ENCODE measurements around the gene CCL19.

Gene CCL19

DNA sequence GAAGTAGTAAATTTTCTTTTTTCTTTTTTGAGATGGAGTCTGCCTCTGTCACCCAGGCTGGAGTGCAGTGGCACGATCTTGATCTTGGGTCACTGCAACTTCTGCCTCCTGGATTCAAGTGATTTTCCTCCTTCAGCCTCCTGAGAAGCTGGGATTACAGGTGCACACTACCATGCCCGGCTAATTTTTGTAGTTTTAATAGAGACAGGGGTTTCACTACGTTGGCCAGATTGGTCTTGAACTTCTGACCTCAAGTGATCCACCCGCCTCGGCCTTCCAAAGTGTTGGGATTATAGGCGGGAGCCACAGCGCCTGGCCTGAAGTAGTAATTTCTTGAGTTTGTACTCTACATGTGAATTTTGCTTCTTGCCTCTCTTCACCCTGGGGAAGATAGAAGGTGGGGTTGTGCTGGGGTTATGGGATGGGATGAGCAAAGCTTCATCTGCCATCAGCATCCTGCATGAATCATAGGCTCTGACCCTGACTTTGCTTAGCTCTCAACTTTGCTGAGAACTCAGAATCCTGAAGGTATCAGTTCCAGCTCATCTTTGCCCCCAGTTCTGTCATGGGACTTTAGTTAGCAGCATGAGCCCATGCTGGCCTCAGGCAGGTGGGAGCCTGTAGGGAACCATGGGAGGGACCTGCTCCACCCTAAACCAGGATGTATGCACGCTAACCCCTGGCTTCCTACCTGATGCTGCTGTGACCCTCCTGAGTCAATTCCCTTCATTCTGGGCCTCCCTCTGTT is 28.1 kb upstream of the CCL19 start:
- DNase-seq (ENCODE audit: low read depth), result no peak
- H3K4me3 ChIP-seq (ENCODE audit: low read depth, low read length), result no peak overlapping the region
- TF ChIP-seq, protein P1, sequence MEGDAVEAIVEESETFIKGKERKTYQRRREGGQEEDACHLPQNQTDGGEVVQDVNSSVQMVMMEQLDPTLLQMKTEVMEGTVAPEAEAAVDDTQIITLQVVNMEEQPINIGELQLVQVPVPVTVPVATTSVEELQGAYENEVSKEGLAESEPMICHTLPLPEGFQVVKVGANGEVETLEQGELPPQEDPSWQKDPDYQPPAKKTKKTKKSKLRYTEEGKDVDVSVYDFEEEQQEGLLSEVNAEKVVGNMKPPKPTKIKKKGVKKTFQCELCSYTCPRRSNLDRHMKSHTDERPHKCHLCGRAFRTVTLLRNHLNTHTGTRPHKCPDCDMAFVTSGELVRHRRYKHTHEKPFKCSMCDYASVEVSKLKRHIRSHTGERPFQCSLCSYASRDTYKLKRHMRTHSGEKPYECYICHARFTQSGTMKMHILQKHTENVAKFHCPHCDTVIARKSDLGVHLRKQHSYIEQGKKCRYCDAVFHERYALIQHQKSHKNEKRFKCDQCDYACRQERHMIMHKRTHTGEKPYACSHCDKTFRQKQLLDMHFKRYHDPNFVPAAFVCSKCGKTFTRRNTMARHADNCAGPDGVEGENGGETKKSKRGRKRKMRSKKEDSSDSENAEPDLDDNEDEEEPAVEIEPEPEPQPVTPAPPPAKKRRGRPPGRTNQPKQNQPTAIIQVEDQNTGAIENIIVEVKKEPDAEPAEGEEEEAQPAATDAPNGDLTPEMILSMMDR (conservative IDR thresholded peaks at IDR 0.05; ENCODE audit: low read depth, low read length), result no peak

DNA sequence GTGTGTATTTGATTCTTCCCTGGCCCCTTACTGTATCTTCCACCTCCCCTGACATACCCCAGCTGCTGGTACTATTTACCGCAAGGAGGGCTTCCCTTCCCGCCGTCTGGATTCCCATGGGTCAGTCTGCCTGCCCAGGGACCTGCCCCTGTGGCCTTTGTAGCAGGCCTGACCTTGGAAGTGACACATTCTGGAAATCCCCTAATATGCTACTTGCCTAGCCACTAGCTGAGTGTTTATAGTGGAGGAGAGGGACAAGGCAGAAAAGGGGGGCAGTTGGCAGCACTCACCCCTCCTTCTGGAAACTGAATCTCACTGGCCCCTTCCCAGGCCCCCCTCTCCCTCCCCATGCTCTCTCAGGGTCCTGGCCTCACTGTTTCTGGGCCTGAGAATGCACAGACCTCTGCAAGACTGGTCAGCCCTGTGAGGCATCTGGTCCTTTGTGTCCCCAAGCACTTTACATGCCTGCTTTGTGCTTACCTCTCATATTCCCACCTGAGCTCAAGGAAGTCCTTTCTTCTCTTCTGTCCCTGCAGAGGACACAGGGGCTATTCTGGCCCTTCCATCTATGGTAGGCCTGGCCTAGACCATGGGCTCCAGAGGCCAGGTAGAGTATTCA is 27.0 kb upstream of the CCL19 start:
- TF ChIP-seq, protein P1 (conservative IDR thresholded peaks at IDR 0.05; ENCODE audit: low read depth, low read length), result no peak
- H3K4me3 ChIP-seq (ENCODE audit: low read depth, low read length), result no peak overlapping the region
- DNase-seq (ENCODE audit: low read depth), result peak; percentile 12

DNA sequence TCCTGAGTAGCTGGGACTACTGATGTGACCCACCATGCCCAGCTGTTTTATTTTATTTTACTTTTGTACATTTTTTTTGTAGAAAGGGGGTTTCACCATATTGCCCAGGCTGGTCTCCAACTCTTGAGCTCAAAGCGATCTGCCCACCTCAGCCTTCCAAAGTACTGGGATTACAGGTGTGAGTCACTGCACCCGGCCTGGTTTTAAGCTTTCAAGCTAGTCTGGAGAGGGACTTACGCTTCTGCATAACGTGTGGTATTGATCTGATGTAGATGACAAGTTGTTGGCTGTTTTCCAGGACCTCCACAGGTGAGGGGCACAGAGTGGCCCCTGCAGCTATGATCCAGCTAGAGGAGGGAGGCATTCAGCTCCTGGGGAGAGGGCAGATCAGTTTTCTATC is 25.6 kb upstream of the CCL19 start:
- H3K4me3 ChIP-seq (ENCODE audit: low read depth, low read length), result no peak overlapping the region
- no peak for DNase-seq (ENCODE audit: low read depth)
- TF ChIP-seq, protein P1 (conservative IDR thresholded peaks at IDR 0.05; ENCODE audit: low read depth, low read length), result no peak

DNA sequence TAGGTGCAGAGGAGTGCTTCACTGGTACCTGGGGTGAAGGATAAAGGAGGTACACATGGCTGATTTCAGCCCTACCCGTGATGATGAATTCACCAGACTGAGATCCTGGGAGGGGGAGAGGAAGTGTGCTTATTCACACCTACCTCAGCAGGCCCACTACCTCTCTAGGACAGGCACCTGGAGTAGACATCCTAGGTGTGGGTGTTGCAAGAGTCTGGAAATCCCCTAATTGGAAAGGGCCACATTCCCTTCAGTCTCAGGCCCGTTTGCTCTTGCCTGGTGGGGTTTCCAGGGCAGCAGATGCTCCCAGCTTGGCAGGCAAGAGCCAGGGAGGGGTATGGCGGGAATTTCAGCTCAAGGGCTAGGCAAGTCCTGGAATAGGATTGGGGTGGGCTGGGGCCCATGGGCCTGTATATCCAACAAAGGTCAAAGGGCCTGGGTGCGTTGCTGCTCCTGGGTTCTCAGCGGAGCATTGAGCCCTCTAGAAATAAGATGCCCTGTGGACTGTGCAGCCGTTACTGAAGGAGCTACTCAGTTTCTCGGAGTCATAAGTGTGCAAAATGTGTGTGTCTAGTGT is 24.7 kb upstream of the CCL19 start:
- TF ChIP-seq, protein P1 (conservative IDR thresholded peaks at IDR 0.05; ENCODE audit: low read depth, low read length), result no peak
- H3K4me3 ChIP-seq (ENCODE audit: low read depth, low read length), result no peak overlapping the region
- DNase-seq (ENCODE audit: low read depth), result no peak

DNA sequence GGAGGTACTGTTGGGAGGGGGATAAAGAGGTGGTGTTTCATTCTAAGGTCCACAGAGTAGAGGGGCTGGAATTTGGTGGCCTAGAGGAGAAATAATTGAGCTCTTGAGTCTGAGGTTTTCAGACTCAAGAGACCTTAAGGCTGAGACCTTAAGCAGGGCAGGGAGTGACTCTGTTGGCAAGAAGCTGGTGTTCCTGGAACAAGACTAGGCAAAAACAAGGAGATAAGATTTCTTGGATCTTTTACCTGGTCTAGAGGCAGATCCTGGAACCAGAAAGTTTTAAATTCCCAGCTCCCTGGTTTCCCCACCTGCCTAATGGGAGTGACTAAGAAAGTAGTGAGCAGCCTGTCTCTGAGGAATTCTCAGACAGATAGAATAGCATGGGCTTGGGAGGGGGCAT is 22.9 kb upstream of the CCL19 start:
- no peak overlapping the region for H3K4me3 ChIP-seq (ENCODE audit: low read depth, low read length)
- TF ChIP-seq, protein P1 (conservative IDR thresholded peaks at IDR 0.05; ENCODE audit: low read depth, low read length), result no peak
- no peak for DNase-seq (ENCODE audit: low read depth)

DNA sequence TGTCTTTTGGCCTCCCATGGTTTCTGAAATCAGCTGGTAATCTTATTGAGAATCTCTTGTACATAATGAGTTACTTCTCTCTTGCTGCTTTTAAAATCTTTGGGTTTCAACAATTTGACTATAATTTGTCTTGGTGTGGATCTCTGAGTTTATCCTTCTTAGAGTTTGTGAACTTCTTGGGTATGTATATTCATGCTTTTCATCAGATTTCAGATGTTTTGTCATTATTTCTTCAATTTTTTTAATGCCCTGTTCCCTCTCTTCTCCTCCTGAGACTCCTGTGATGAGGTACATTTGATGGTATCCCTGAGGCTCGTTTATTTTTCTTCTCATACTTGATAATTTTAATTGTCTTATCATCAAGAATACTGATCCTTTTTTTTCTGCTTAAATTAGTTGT is 21.1 kb upstream of the CCL19 start:
- H3K4me3 ChIP-seq (ENCODE audit: low read depth, low read length), result no peak overlapping the region
- TF ChIP-seq, protein P1 (conservative IDR thresholded peaks at IDR 0.05; ENCODE audit: low read depth, low read length), result no peak
- no peak for DNase-seq (ENCODE audit: low read depth)

Data from choroid plexus epithelial cell (primary cell).